ENCODE data around the gene P2RX5.

The P2RX5 gene

GRCh38 chr17:3645310-3645709 is 50.6 kb downstream of the P2RX5 start:
- Histone ChIP-seq H3K4me1 (no peaks in the 10 kb centered on the region), H3K36me3 (replicated peaks) (peaks cover 3% of the 10 kb centered on the region; the same call in 1 of the 2 replicates), H3K27me3 (ENCODE audit: low read depth) (no peaks in the 10 kb centered on the region), H3K9me3 (no peaks in the 10 kb centered on the region), H3K4me3 (no peak overlapping the region)
- in situ Hi-C loops (cut with MboI; ENCODE audit: low sequenced_read_pairs): no loop called here
- no peak for DNase-seq (ENCODE audit: low spot score in 2 of 2)

GRCh38 chr17:3643889-3644349 is 52.0 kb downstream of the P2RX5 start:
- Histone ChIP-seq H3K4me1 (no peaks in the 10 kb centered on the region), H3K36me3 (replicated peaks) (peaks cover 3% of the 10 kb centered on the region; the same call in 1 of the 2 replicates), H3K9me3 (no peaks in the 10 kb centered on the region), H3K4me3 (no peak overlapping the region), H3K27me3 (ENCODE audit: low read depth) (no peaks in the 10 kb centered on the region)
- in situ Hi-C loops (cut with MboI; ENCODE audit: low sequenced_read_pairs): no loop called here
- DNase-seq (ENCODE audit: low spot score in 2 of 2): no peak

- in situ Hi-C loops (cut with MboI; ENCODE audit: low sequenced_read_pairs): no loop called here
- H3K27me3 ChIP-seq (ENCODE audit: low read depth): no peaks in the 10 kb centered on the region
- no peak overlapping the region for H3K4me3 ChIP-seq
- no peaks in the 10 kb centered on the region for H3K4me1 ChIP-seq
- no peak for DNase-seq (ENCODE audit: low spot score in 2 of 2)
- no peaks in the 10 kb centered on the region for H3K9me3 ChIP-seq
- peaks cover 3% of the 10 kb centered on the region; the same call in 1 of the 2 replicates for H3K36me3 ChIP-seq (replicated peaks)
Measured at GRCh38 chr17:3641717-3642486, 54.1 kb downstream of the P2RX5 start.

- no peak overlapping the region for H3K4me3 ChIP-seq
- no peaks in the 10 kb centered on the region for H3K9me3 ChIP-seq
- in situ Hi-C loops (cut with MboI; ENCODE audit: low sequenced_read_pairs): no loop called here
- H3K4me1 ChIP-seq: no peaks in the 10 kb centered on the region
- no peak for DNase-seq (ENCODE audit: low spot score in 2 of 2)
- H3K27me3 ChIP-seq (ENCODE audit: low read depth): no peaks in the 10 kb centered on the region
- H3K36me3 ChIP-seq (replicated peaks): peaks cover 3% of the 10 kb centered on the region; the same call in 1 of the 2 replicates
Measured at GRCh38 chr17:3641014-3641413, 54.9 kb downstream of the P2RX5 start.

- H3K4me1 ChIP-seq: no peaks in the 10 kb centered on the region; the same call in 1 of the 2 replicates
- in situ Hi-C loops (cut with MboI; ENCODE audit: low sequenced_read_pairs): no loop called here
- H3K9me3 ChIP-seq: no peaks in the 10 kb centered on the region; the same call in 1 of the 2 replicates
- no peaks in the 10 kb centered on the region for H3K27me3 ChIP-seq (ENCODE audit: low read depth)
- no peak overlapping the region for H3K4me3 ChIP-seq
- no peak for DNase-seq (ENCODE audit: low spot score in 2 of 2)
- peaks cover 3% of the 10 kb centered on the region; the same call in 1 of the 2 replicates for H3K36me3 ChIP-seq (replicated peaks)
Measured at GRCh38 chr17:3639981-3640596, 55.9 kb downstream of the P2RX5 start.

- DNase-seq (ENCODE audit: low spot score in 2 of 2): no peak
- no peaks in the 10 kb centered on the region for H3K27me3 ChIP-seq (ENCODE audit: low read depth)
- in situ Hi-C loops (cut with MboI; ENCODE audit: low sequenced_read_pairs): no loop called here
- peak overlapping the region; percentile 98 for H3K4me3 ChIP-seq
- H3K4me1 ChIP-seq: peaks cover 4% of the 10 kb centered on the region
- H3K36me3 ChIP-seq (replicated peaks): peaks cover 11% of the 10 kb centered on the region
- no peaks in the 10 kb centered on the region; the same call in 1 of the 2 replicates for H3K9me3 ChIP-seq
Measured at GRCh38 chr17:3636908-3637373, 59.0 kb downstream of the P2RX5 start.

GRCh38 chr17:3636154-3636907 is 59.6 kb downstream of the P2RX5 start, which contains the start of the genes CTNS and SHPK:
Gene CTNS (plus strand): TSS chr17:3636760. CDS start chr17:3640207, 3,447 bp downstream.
Gene SHPK (minus strand): TSS chr17:3636250. CDS start chr17:3636219, 31 bp downstream.
- Histone ChIP-seq H3K4me3 (peak within 1 kb of the TSS; percentile 98), H3K4me1 (peaks cover 4% of the 10 kb centered on the region), H3K9me3 (no peaks in the 10 kb centered on the region; the same call in 1 of the 2 replicates), H3K36me3 (replicated peaks) (peaks cover 11% of the 10 kb centered on the region), H3K27me3 (ENCODE audit: low read depth) (no peaks in the 10 kb centered on the region)
- peak; percentile 93 to 97 for DNase-seq (ENCODE audit: low spot score in 2 of 2)
- in situ Hi-C loops (cut with MboI; ENCODE audit: low sequenced_read_pairs): no loop called here

GRCh38 chr17:3635474-3636153 is 60.3 kb downstream of the P2RX5 start:
- H3K27me3 ChIP-seq (ENCODE audit: low read depth): no peaks in the 10 kb centered on the region
- H3K4me3 ChIP-seq: peak overlapping the region; percentile 98
- peaks cover 10% of the 10 kb centered on the region for H3K36me3 ChIP-seq (replicated peaks)
- no peaks in the 10 kb centered on the region; the same call in 1 of the 2 replicates for H3K9me3 ChIP-seq
- in situ Hi-C loops (cut with MboI; ENCODE audit: low sequenced_read_pairs): no loop called here
- H3K4me1 ChIP-seq: peaks cover 4% of the 10 kb centered on the region
- peak in 1 of 2 experiments; percentile 30 for DNase-seq (ENCODE audit: low spot score in 2 of 2)

- in situ Hi-C loops (cut with MboI; ENCODE audit: low sequenced_read_pairs): no loop called here
- DNase-seq (ENCODE audit: low spot score in 2 of 2): no peak
- H3K4me1 ChIP-seq: peaks cover 4% of the 10 kb centered on the region
- H3K27me3 ChIP-seq (ENCODE audit: low read depth): no peaks in the 10 kb centered on the region
- no peak overlapping the region for H3K4me3 ChIP-seq
- no peaks in the 10 kb centered on the region; the same call in 1 of the 2 replicates for H3K9me3 ChIP-seq
- peaks cover 36% of the 10 kb centered on the region for H3K36me3 ChIP-seq (replicated peaks)
Measured at GRCh38 chr17:3632287-3632686, 63.7 kb downstream of the P2RX5 start.

- H3K27me3 ChIP-seq (ENCODE audit: low read depth): no peaks in the 10 kb centered on the region
- peaks cover 4% of the 10 kb centered on the region for H3K4me1 ChIP-seq
- DNase-seq (ENCODE audit: low spot score in 2 of 2): no peak
- in situ Hi-C loops (cut with MboI; ENCODE audit: low sequenced_read_pairs): no loop called here
- no peaks in the 10 kb centered on the region; the same call in 1 of the 2 replicates for H3K9me3 ChIP-seq
- peaks cover 41% of the 10 kb centered on the region for H3K36me3 ChIP-seq (replicated peaks)
- no peak overlapping the region for H3K4me3 ChIP-seq
Measured at GRCh38 chr17:3630781-3631180, 65.2 kb downstream of the P2RX5 start.

GRCh38 chr17:3627769-3628167 is 68.2 kb downstream of the P2RX5 start:
- peaks cover 60% of the 10 kb centered on the region for H3K36me3 ChIP-seq (replicated peaks)
- H3K27me3 ChIP-seq (ENCODE audit: low read depth): no peaks in the 10 kb centered on the region
- in situ Hi-C loops (cut with MboI; ENCODE audit: low sequenced_read_pairs): no loop called here
- H3K9me3 ChIP-seq: no peaks in the 10 kb centered on the region
- DNase-seq (ENCODE audit: low spot score in 2 of 2): no peak
- H3K4me1 ChIP-seq: no peaks in the 10 kb centered on the region
- H3K4me3 ChIP-seq: no peak overlapping the region

GRCh38 chr17:3626831-3627768 is 68.9 kb downstream of the P2RX5 start:
- in situ Hi-C loops (cut with MboI; ENCODE audit: low sequenced_read_pairs): no loop called here

More at GRCh38 chr17:3626831-3627768, 68.9 kb downstream of the P2RX5 start:
- peaks cover 60% of the 10 kb centered on the region for H3K36me3 ChIP-seq (replicated peaks)
- no peaks in the 10 kb centered on the region for H3K27me3 ChIP-seq (ENCODE audit: low read depth)
- no peaks in the 10 kb centered on the region for H3K9me3 ChIP-seq
- no peak overlapping the region for H3K4me3 ChIP-seq
- H3K4me1 ChIP-seq: no peaks in the 10 kb centered on the region
- no peak for DNase-seq (ENCODE audit: low spot score in 2 of 2)
